ENCODE data around the gene SASH3.

DNA sequence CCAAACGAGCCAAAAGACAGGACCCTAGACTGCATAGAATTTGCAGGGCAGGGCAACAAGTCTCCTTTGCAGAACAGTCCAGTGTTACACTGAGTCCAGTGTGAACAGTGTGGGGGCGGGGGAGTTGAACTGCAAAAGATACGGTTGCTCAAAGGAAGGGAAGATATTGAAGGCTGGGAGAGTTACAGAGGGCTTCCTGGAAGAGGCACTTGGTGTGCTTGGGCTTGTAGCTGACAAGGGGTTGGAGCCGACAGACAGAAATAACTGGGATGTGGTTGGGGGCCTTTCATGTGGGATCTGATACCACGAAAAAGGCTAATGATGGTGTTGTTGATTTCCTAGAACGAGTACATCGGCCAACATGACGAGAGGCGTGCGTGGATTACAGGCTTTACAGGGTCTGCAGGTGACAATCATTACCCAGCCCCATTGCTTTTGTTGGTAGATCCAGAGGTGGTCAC, 34.9 kb upstream of the SASH3 start:
- no peak for TF ChIP-seq ZNF274 (IDR thresholded peaks at IDR 0.05; ENCODE audit: low read length)
- TF ChIP-seq ZNF274 (tag by site-specific recombination; IDR thresholded peaks at IDR 0.05; ENCODE audit: borderline replicate concordance): no peak
- TF ChIP-seq ZNF169 (tag by site-specific recombination; IDR thresholded peaks at IDR 0.05): no peak
- no peak for TF ChIP-seq ZBTB48 (tag by site-specific recombination; IDR thresholded peaks at IDR 0.05)
- TF ChIP-seq MYNN (tag by site-specific recombination; IDR thresholded peaks at IDR 0.05; ENCODE audit: borderline replicate concordance): no peak
- no peak for TF ChIP-seq ZNF423 (tag by site-specific recombination; IDR thresholded peaks at IDR 0.05)
- TF ChIP-seq, protein P1, sequence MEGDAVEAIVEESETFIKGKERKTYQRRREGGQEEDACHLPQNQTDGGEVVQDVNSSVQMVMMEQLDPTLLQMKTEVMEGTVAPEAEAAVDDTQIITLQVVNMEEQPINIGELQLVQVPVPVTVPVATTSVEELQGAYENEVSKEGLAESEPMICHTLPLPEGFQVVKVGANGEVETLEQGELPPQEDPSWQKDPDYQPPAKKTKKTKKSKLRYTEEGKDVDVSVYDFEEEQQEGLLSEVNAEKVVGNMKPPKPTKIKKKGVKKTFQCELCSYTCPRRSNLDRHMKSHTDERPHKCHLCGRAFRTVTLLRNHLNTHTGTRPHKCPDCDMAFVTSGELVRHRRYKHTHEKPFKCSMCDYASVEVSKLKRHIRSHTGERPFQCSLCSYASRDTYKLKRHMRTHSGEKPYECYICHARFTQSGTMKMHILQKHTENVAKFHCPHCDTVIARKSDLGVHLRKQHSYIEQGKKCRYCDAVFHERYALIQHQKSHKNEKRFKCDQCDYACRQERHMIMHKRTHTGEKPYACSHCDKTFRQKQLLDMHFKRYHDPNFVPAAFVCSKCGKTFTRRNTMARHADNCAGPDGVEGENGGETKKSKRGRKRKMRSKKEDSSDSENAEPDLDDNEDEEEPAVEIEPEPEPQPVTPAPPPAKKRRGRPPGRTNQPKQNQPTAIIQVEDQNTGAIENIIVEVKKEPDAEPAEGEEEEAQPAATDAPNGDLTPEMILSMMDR (tag by site-specific recombination; IDR thresholded peaks at IDR 0.05): no peak
- TF ChIP-seq, protein P2, sequence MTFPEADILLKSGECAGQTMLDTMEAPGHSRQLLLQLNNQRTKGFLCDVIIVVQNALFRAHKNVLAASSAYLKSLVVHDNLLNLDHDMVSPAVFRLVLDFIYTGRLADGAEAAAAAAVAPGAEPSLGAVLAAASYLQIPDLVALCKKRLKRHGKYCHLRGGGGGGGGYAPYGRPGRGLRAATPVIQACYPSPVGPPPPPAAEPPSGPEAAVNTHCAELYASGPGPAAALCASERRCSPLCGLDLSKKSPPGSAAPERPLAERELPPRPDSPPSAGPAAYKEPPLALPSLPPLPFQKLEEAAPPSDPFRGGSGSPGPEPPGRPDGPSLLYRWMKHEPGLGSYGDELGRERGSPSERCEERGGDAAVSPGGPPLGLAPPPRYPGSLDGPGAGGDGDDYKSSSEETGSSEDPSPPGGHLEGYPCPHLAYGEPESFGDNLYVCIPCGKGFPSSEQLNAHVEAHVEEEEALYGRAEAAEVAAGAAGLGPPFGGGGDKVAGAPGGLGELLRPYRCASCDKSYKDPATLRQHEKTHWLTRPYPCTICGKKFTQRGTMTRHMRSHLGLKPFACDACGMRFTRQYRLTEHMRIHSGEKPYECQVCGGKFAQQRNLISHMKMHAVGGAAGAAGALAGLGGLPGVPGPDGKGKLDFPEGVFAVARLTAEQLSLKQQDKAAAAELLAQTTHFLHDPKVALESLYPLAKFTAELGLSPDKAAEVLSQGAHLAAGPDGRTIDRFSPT (tag by site-specific recombination; IDR thresholded peaks at IDR 0.05): no peak
- TF ChIP-seq, protein P3, sequence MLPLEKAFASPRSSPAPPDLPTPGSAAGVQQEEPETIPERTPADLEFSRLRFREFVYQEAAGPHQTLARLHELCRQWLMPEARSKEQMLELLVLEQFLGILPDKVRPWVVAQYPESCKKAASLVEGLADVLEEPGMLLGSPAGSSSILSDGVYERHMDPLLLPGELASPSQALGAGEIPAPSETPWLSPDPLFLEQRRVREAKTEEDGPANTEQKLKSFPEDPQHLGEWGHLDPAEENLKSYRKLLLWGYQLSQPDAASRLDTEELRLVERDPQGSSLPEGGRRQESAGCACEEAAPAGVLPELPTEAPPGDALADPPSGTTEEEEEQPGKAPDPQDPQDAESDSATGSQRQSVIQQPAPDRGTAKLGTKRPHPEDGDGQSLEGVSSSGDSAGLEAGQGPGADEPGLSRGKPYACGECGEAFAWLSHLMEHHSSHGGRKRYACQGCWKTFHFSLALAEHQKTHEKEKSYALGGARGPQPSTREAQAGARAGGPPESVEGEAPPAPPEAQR (tag by site-specific recombination; IDR thresholded peaks at IDR 0.05): no peak

Measured in HEK293 (cell line).